SK-N-SH treated with all-trans-retinoic acid at 6 μM for 48 hours (cell line): Measurements from ENCODE around the gene CENPB.

Source experiments
- ISL1 ChIP-seq: fragments of 250-450 bp; sonication (Bioruptor Pico); IDR thresholded peaks from 2 replicates; pipeline ENCODE4 v2.1.2; 2022; ENCODE audit warnings: mild to moderate bottlenecking, moderate library complexity
- RARB ChIP-seq: fragments of 250-450 bp; sonication (Bioruptor Pico); IDR thresholded peaks from 2 replicates; pipeline ENCODE4 v1.8.0; 2021; ENCODE audit warnings: mild to moderate bottlenecking, moderate library complexity
- SNAI2 ChIP-seq: fragments of 250-450 bp; sonication (Bioruptor Pico); IDR thresholded peaks from 2 replicates; pipeline ENCODE4 v1.5.0; 2020; ENCODE audit warnings: mild to moderate bottlenecking, moderate library complexity
- TF ChIP-seq, protein P1 (sequence below): fragments of 250-450 bp; sonication (Bioruptor Pico); IDR thresholded peaks from 2 replicates; pipeline ENCODE4 v1.5.0; 2020; ENCODE audit warnings: mild to moderate bottlenecking, moderate library complexity

DNA sequence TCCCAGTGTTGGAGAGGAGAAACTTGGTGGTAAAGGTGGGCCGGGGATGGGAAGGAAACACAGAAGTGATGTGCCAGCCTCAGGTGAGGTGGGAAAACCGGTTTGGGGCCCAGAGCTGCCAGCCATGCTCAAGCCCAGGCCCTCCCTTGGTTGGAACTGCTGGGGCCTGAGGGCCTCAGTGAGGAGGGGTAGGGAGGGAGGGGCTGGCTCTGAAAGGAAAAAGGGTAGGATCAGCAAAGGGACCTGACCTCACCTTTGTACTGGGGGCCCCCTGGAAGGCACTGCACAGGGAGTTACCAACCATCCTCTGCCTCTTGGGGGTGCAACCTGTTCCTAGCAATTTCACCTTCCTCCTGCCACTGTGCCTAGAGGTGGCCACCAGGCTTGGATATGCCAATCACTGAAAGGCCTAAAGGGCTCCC lies 3.5 kb downstream of the CENPB start:
- no peak for TF ChIP-seq ISL1
- TF ChIP-seq SNAI2 (CRISPR knock-in tag) = no peak
- no peak for TF ChIP-seq RARB
- TF ChIP-seq, protein P1, sequence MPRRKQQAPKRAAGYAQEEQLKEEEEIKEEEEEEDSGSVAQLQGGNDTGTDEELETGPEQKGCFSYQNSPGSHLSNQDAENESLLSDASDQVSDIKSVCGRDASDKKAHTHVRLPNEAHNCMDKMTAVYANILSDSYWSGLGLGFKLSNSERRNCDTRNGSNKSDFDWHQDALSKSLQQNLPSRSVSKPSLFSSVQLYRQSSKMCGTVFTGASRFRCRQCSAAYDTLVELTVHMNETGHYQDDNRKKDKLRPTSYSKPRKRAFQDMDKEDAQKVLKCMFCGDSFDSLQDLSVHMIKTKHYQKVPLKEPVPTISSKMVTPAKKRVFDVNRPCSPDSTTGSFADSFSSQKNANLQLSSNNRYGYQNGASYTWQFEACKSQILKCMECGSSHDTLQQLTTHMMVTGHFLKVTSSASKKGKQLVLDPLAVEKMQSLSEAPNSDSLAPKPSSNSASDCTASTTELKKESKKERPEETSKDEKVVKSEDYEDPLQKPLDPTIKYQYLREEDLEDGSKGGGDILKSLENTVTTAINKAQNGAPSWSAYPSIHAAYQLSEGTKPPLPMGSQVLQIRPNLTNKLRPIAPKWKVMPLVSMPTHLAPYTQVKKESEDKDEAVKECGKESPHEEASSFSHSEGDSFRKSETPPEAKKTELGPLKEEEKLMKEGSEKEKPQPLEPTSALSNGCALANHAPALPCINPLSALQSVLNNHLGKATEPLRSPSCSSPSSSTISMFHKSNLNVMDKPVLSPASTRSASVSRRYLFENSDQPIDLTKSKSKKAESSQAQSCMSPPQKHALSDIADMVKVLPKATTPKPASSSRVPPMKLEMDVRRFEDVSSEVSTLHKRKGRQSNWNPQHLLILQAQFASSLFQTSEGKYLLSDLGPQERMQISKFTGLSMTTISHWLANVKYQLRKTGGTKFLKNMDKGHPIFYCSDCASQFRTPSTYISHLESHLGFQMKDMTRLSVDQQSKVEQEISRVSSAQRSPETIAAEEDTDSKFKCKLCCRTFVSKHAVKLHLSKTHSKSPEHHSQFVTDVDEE = no peak
